DND-41 (cell line): ENCODE results near the gene DNAJC3.

Experiments used
- ATAC-seq: fragments of 200-7000 bp; cut with Tn5 transposase; 3 replicates; pipeline ENCODE4 v1.9.1; 2021; ENCODE audit warnings: low read depth; ENCODE audit not compliant: insufficient read depth
- DNase-seq: peaks from one replicate; pipeline ENCODE4 v3.0.0-alpha.2; 2020
- H2AFZ ChIP-seq: 2 replicates; pipeline ENCODE4 v1.6.0; 2012; ENCODE audit warnings: low read depth, low read length
- H3K27ac ChIP-seq: 2 replicates; pipeline ENCODE4 v1.5.1; 2012; ENCODE audit warnings: low read length, inconsistent platforms
- H3K27me3 ChIP-seq: fragments of 200-600 bp; sonication (generic); 2 replicates; pipeline ENCODE4 v1.6.0; 2012; ENCODE audit warnings: low read length, mild to moderate bottlenecking, inconsistent platforms; ENCODE audit not compliant: insufficient read depth, poor library complexity
- H3K36me3 ChIP-seq: 2 replicates; pipeline ENCODE4 v1.5.1; 2012; ENCODE audit warnings: low read length, inconsistent platforms; ENCODE audit not compliant: insufficient read depth
- H3K4me1 ChIP-seq: 2 replicates; pipeline ENCODE4 v1.5.1; 2012; ENCODE audit warnings: mild to moderate bottlenecking, low read length; ENCODE audit not compliant: insufficient read depth
- H3K4me2 ChIP-seq: 2 replicates; pipeline ENCODE4 v1.6.0; 2012; ENCODE audit warnings: mild to moderate bottlenecking, moderate library complexity, low read length, inconsistent platforms; ENCODE audit not compliant: insufficient read depth
- H3K4me3 ChIP-seq, 2 experiments: fragments of 200-600 bp in 1 of 2; shearing (Covaris generic) in 1 of 2; 2 replicates each; pipeline ENCODE4 v1.5.1; 2012 to 2016; ENCODE audit warnings: inconsistent platforms in 2 of 2, low read length in 2 of 2, mild to moderate bottlenecking in 2 of 2, low read depth in 1 of 2, moderate library complexity in 1 of 2
- H3K79me2 ChIP-seq: 2 replicates; pipeline ENCODE4 v1.6.0; 2012; ENCODE audit warnings: low read length, inconsistent platforms; ENCODE audit not compliant: insufficient read depth
- H3K9ac ChIP-seq: 2 replicates; pipeline ENCODE4 v1.6.0; 2012; ENCODE audit warnings: low read depth, mild to moderate bottlenecking, inconsistent platforms, low read length, moderate library complexity
- H3K9me3 ChIP-seq: 2 replicates; pipeline ENCODE4 v1.5.1; 2012; ENCODE audit warnings: low read length, moderate library complexity, mild to moderate bottlenecking, inconsistent platforms; ENCODE audit not compliant: insufficient read depth, severe bottlenecking
- H4K20me1 ChIP-seq: 2 replicates; pipeline ENCODE4 v1.6.0; 2012; ENCODE audit warnings: low read length; ENCODE audit not compliant: insufficient read depth
- EZH2 ChIP-seq: IDR thresholded peaks from 3 replicates; pipeline ENCODE4 v1.6.1; 2012; ENCODE audit warnings: borderline replicate concordance, low read depth, mild to moderate bottlenecking, moderate library complexity, low read length, inconsistent platforms; ENCODE audit not compliant: severe bottlenecking
- TF ChIP-seq, protein P1 (sequence below): IDR thresholded peaks from 2 replicates; pipeline ENCODE4 v1.5.1; 2012; ENCODE audit warnings: borderline replicate concordance, low read length, moderate library complexity, mild to moderate bottlenecking; ENCODE audit not compliant: poor library complexity, severe bottlenecking; ENCODE audit errors: extremely low read depth

DNAJC3 gene

DNA sequence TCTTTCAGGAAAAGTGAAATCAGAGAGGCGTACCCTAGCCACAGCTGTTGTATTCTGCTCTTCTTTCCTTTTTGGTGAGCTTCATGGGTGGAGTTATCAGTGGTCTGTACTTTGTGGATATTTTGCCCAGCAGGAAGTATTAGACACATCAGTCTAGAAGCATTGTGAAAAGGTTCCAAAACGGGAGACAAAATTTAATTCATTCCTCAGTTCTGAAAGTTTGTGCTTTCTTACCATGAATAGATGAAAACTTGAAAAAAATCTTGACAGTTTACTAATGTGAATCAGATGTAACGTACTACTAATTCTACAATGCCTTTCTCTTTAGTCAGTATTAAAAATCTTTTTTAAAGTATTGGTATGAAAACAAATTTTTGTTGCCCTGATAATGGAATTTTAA, 116.8 kb downstream of the DNAJC3 start:
- Histone ChIP-seq H2AFZ (no peak overlapping the region), H3K79me2 (no peaks in the 10 kb centered on the region), H3K36me3 (peaks cover 40% of the 10 kb centered on the region), H3K9ac (no peak overlapping the region), H4K20me1 (no peaks in the 10 kb centered on the region), H3K9me3 (no peaks in the 10 kb centered on the region), H3K27me3 (no peaks in the 10 kb centered on the region), H3K4me1 (no peaks in the 10 kb centered on the region), H3K27ac (no peak overlapping the region), H3K4me3 (no peak overlapping the region), H3K4me2 (no peak overlapping the region)
- TF ChIP-seq, protein P1, sequence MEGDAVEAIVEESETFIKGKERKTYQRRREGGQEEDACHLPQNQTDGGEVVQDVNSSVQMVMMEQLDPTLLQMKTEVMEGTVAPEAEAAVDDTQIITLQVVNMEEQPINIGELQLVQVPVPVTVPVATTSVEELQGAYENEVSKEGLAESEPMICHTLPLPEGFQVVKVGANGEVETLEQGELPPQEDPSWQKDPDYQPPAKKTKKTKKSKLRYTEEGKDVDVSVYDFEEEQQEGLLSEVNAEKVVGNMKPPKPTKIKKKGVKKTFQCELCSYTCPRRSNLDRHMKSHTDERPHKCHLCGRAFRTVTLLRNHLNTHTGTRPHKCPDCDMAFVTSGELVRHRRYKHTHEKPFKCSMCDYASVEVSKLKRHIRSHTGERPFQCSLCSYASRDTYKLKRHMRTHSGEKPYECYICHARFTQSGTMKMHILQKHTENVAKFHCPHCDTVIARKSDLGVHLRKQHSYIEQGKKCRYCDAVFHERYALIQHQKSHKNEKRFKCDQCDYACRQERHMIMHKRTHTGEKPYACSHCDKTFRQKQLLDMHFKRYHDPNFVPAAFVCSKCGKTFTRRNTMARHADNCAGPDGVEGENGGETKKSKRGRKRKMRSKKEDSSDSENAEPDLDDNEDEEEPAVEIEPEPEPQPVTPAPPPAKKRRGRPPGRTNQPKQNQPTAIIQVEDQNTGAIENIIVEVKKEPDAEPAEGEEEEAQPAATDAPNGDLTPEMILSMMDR, result no peak
- no peak for TF ChIP-seq EZH2
- DNase-seq (no peak), ATAC-seq (no peak)

DNA sequence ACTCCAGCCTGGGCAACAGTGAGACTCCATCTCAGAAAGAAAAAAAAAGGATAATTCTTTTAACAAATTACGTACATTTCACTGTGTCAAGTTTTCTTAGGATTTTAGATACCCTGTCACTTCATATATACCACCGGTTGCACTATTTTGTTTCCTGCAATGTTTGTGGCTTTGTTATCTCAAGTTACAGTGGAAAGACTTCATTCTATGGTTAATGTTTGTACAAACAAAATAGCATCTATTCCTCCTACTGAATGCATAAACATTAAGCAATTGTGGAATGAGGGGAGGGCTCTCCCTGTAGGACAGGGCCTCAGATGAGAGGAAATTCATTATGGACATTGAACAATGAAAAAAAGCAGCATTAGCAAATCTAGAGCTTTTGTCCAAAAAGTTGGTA, 120.1 kb downstream of the DNAJC3 start:
- H3K4me1 ChIP-seq, result no peaks in the 10 kb centered on the region
- H3K9me3 ChIP-seq, result no peaks in the 10 kb centered on the region
- no peak overlapping the region for H3K4me3 ChIP-seq
- ATAC-seq (no peak), DNase-seq (no peak)
- no peak overlapping the region for H3K27ac ChIP-seq
- no peak overlapping the region for H2AFZ ChIP-seq
- no peaks in the 10 kb centered on the region for H3K27me3 ChIP-seq
- TF ChIP-seq, protein P1, result no peak
- no peak for TF ChIP-seq EZH2
- peaks cover 13% of the 10 kb centered on the region; the same call in 1 of the 2 replicates for H3K36me3 ChIP-seq
- H4K20me1 ChIP-seq, result no peaks in the 10 kb centered on the region
- H3K9ac ChIP-seq, result no peak overlapping the region
- no peaks in the 10 kb centered on the region for H3K79me2 ChIP-seq
- H3K4me2 ChIP-seq, result no peak overlapping the region

DNA sequence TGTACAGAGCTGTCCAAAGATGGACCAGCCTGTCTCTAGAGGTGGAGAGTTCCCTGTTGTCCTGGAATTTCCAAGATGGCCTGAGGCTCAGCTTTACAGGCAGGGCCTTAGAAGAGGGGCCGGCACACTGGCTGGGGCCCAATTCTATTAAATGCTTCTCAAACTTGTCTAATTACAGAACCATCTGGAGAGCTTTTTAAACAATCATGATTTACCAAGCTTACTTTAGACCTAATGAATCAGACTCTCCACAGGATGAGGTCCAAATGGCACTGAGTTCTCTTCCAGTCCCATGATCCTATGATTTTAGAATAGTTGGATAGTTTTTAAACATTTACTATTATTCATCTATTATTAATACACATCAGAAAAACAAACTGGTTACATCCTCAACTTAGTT, 123.5 kb downstream of the DNAJC3 start:
- H3K4me2 ChIP-seq, result no peak overlapping the region
- ATAC-seq (no peak), DNase-seq (no peak)
- H3K4me1 ChIP-seq, result no peaks in the 10 kb centered on the region
- no peaks in the 10 kb centered on the region for H3K79me2 ChIP-seq
- no peak for TF ChIP-seq EZH2
- TF ChIP-seq, protein P1, result no peak
- no peaks in the 10 kb centered on the region for H3K36me3 ChIP-seq
- no peaks in the 10 kb centered on the region for H3K9me3 ChIP-seq
- H2AFZ ChIP-seq, result no peak overlapping the region
- H3K9ac ChIP-seq, result no peak overlapping the region
- H3K27me3 ChIP-seq, result no peaks in the 10 kb centered on the region
- H3K27ac ChIP-seq, result no peak overlapping the region
- H4K20me1 ChIP-seq, result no peaks in the 10 kb centered on the region
- no peak overlapping the region for H3K4me3 ChIP-seq

DNA sequence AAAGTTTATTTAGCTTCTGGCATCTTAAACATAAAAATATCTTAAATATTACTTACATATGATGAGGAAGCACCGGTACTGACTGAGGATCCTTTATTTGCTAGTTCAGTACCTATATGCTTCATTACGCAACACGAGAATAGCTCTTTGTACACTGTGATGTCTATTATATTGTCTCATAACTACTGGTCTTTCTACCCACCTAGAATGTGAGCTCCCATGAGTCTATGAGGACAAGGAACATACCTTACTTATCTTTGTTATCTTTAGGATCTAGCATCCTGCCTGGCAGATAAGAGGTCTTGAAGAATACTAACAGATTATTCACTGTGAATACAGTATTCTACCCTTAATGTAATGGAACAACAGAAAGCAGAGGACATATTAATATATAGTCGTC, 124.9 kb downstream of the DNAJC3 start:
- Histone ChIP-seq H3K4me3 (no peak overlapping the region), H3K9me3 (peaks cover 4% of the 10 kb centered on the region), H4K20me1 (no peaks in the 10 kb centered on the region), H3K36me3 (no peaks in the 10 kb centered on the region), H3K27ac (no peak overlapping the region), H3K9ac (no peak overlapping the region), H3K27me3 (no peaks in the 10 kb centered on the region), H3K79me2 (no peaks in the 10 kb centered on the region), H3K4me2 (no peak overlapping the region), H3K4me1 (no peaks in the 10 kb centered on the region), H2AFZ (no peak overlapping the region)
- ATAC-seq, result no peak
- no peak for DNase-seq
- TF ChIP-seq EZH2, result no peak
- TF ChIP-seq, protein P1, result no peak
